HepG2 (cell line): ENCODE measurements around the gene TRIM66. TPM values are rescaled to one million over a fixed set of nuclear protein-coding genes. Genes with fewer than 3 reads are reported as not detected.

ENCODE experiments used
- AGO1 ChIP-seq: fragments of 200-400 bp; formaldehyde crosslinking; IDR thresholded peaks from 2 replicates; pipeline ENCODE4 v1.6.1; 2017; ENCODE audit warnings: mild to moderate bottlenecking, low read depth, low read length, moderate library complexity; ENCODE audit not compliant: poor library complexity, severe bottlenecking
- ATF7-NPFF ChIP-seq: sonication (generic); formaldehyde crosslinking; IDR thresholded peaks from 2 replicates; pipeline ENCODE4 v1.8.1; 2023; ENCODE audit warnings: mild to moderate bottlenecking, low read depth, missing genetic modification reagents, moderate library complexity
- FOSL1 ChIP-seq: sonication (generic); formaldehyde crosslinking; IDR thresholded peaks from 2 replicates; pipeline ENCODE4 v1.9.0; 2021; ENCODE audit warnings: missing genetic modification reagents, borderline replicate concordance
- HMG20A ChIP-seq: IDR thresholded peaks from 2 replicates; pipeline ENCODE4 v1.6.1; 2016; ENCODE audit warnings: borderline replicate concordance
- IRF1 ChIP-seq: sonication (generic); formaldehyde crosslinking; IDR thresholded peaks from 2 replicates; pipeline ENCODE4 v1.4.0; 2020; ENCODE audit warnings: low read depth, mild to moderate bottlenecking, missing genetic modification reagents
- JARID2 ChIP-seq: sonication (generic); formaldehyde crosslinking; IDR thresholded peaks from 2 replicates; pipeline ENCODE4 v1.8.1; 2023; ENCODE audit warnings: missing genetic modification reagents, inconsistent platforms; ENCODE audit not compliant: insufficient replicate concordance
- KDM2A ChIP-seq: sonication (generic); formaldehyde crosslinking; IDR thresholded peaks from 2 replicates; pipeline ENCODE4 v1.4.0; 2020; ENCODE audit warnings: low read depth, missing genetic modification reagents, borderline replicate concordance
- NFE2 ChIP-seq: sonication (generic); formaldehyde crosslinking; IDR thresholded peaks from 2 replicates; pipeline ENCODE4 v1.4.0; 2020; ENCODE audit warnings: missing genetic modification reagents
- NFE2L1 ChIP-seq: sonication (generic); formaldehyde crosslinking; IDR thresholded peaks from 2 replicates; pipeline ENCODE4 v1.4.0; 2020; ENCODE audit warnings: missing genetic modification reagents, mild to moderate bottlenecking, borderline replicate concordance
- NR0B2 ChIP-seq: sonication (generic); formaldehyde crosslinking; IDR thresholded peaks from 2 replicates; pipeline ENCODE4 v1.4.0; 2020; ENCODE audit warnings: mild to moderate bottlenecking, missing genetic modification reagents
- PCBP1 ChIP-seq: fragments of 200-400 bp; formaldehyde crosslinking; IDR thresholded peaks from 2 replicates; pipeline ENCODE4 v1.6.1; 2017; ENCODE audit warnings: mild to moderate bottlenecking, low read depth, low read length, borderline replicate concordance
- RFX1 ChIP-seq: fragments of 450-650 bp; IDR thresholded peaks from 2 replicates; pipeline ENCODE4 v1.6.1; 2017
- TCF12 ChIP-seq, 2 experiments: fragments of 450-650 bp in 1 of 2; sonication (generic) in 1 of 2; formaldehyde crosslinking in 1 of 2; IDR thresholded peaks; 2 replicates each; pipeline versions ENCODE4 v1.6.1 to v1.8.0; 2017 to 2022; ENCODE audit warnings: antibody characterized with exemption in 1 of 2, mild to moderate bottlenecking in 1 of 2, missing genetic modification reagents in 1 of 2, moderate library complexity in 1 of 2
- XRCC5 ChIP-seq: fragments of 200-400 bp; formaldehyde crosslinking; optimal IDR thresholded peaks from 2 replicates; pipeline ENCODE3; 2017; ENCODE audit warnings: mild to moderate bottlenecking, low read length
- ZFAT ChIP-seq: sonication (generic); formaldehyde crosslinking; conservative IDR thresholded peaks from 2 replicates; pipeline ENCODE4 v1.8.1; 2023; ENCODE audit warnings: missing genetic modification reagents, inconsistent platforms
- ZFP36 ChIP-seq: fragments of 150-350 bp; IDR thresholded peaks from 2 replicates; pipeline ENCODE4 v1.6.1; 2018; ENCODE audit warnings: borderline replicate concordance, low read length, low read depth; ENCODE audit not compliant: partially characterized antibody
- ZFP37 ChIP-seq: sonication (generic); formaldehyde crosslinking; IDR thresholded peaks from 2 replicates; pipeline ENCODE4 v1.4.0; 2020; ENCODE audit warnings: missing genetic modification reagents, borderline replicate concordance
- ZMYM2 ChIP-seq: sonication (generic); formaldehyde crosslinking; IDR thresholded peaks from 2 replicates; pipeline ENCODE4 v1.8.0; 2022; ENCODE audit warnings: mild to moderate bottlenecking, missing genetic modification reagents
- ZNF205 ChIP-seq: IDR thresholded peaks from 2 replicates; pipeline ENCODE4 v1.6.1; 2018; ENCODE audit warnings: missing biosample characterization, missing genetic modification reagents
- ZNF414 ChIP-seq: sonication (generic); formaldehyde crosslinking; IDR thresholded peaks from 2 replicates; pipeline ENCODE4 v1.5.0; 2020; ENCODE audit warnings: missing genetic modification reagents
- ZNF629 ChIP-seq: sonication (generic); formaldehyde crosslinking; conservative IDR thresholded peaks from 2 replicates; pipeline ENCODE4 v1.5.0; 2020; ENCODE audit warnings: missing genetic modification reagents
- ZNF652 ChIP-seq: IDR thresholded peaks from 2 replicates; pipeline ENCODE4 v1.6.1; 2016; ENCODE audit warnings: low read depth, borderline replicate concordance
- ZNF75D ChIP-seq: sonication (generic); formaldehyde crosslinking; IDR thresholded peaks from 2 replicates; pipeline ENCODE4 v1.8.1; 2023; ENCODE audit warnings: missing genetic modification reagents, mild to moderate bottlenecking, borderline replicate concordance
- ZSCAN30 ChIP-seq: sonication (generic); formaldehyde crosslinking; IDR thresholded peaks from 2 replicates; pipeline ENCODE4 v1.5.0; 2020; ENCODE audit warnings: mild to moderate bottlenecking, missing genetic modification reagents
- polyA plus RNA-seq, 8 experiments: library from polyadenylated mRNA; depleted of rRNA in 3 of 8; stranded (reverse) in 7 of 8; unstranded in 1 of 8; fragments of >200 nt; fragmentation: Illumina TruSeq in 4 of 8; extraction: Trizol in 4 of 8; gene quantifications; 2 replicates each; pipeline versions ENCODE4 v1.2.1 to v1.2.3, GENCODE V29; 2011 to 2016; ENCODE audit warnings: low read depth in 4 of 8, missing spikeins in 1 of 8, mixed read lengths in 1 of 8; ENCODE audit not compliant: insufficient read depth in 1 of 8
- total RNA-seq, 5 experiments: library from RNA; depleted of rRNA; stranded (reverse); fragments of >200 nt; fragmentation: Illumina TruSeq; extraction: Trizol; gene quantifications; 2 replicates each; pipeline ENCODE4 v1.2.3, GENCODE V29; 2016; ENCODE audit warnings: low read depth in 1 of 5
- TF ChIP-seq, protein P1 (sequence below): sonication (generic); formaldehyde crosslinking; IDR thresholded peaks from 2 replicates; pipeline ENCODE4 v1.5.0; 2020; ENCODE audit warnings: mild to moderate bottlenecking, missing genetic modification reagents, borderline replicate concordance

Gene TRIM66
- total and polyA plus RNA-seq, 2 of the 13 experiments (the other 11 are each of a cell fraction or from before 2014, with no cell fraction given) = 4.9 to 6.1 TPM

DNA sequence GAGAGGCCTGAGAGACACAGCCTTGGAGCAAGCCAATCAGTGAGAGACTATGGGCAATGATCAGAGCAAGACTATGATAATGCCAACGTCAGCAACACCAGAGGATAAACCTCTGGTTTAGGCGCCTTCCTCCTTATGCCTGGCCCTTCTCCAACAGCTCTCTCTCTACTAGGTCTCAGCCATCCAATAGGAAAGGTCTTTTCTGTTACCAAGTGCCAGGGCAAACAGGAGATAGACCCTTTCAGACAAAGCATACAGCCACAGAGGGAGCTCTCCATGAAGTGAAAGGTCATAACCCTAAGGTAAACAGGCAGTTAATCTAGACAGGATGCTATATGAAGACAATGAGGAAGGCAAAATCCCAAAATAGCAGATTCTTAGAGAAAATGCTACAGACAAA lies 98.0 kb downstream of the TRIM66 start (continued):
- no peak for TF ChIP-seq JARID2 (CRISPR knock-in tag)
- no peak for TF ChIP-seq ATF7-NPFF (CRISPR knock-in tag)
- no peak for TF ChIP-seq ZFP37 (CRISPR knock-in tag)
- TF ChIP-seq ZFP36 = no peak
- no peak for TF ChIP-seq ZFAT (CRISPR knock-in tag)
- no peak for TF ChIP-seq KDM2A
- no peak for TF ChIP-seq ZNF414 (CRISPR knock-in tag)
- TF ChIP-seq AGO1 = no peak
- TF ChIP-seq PCBP1 = no peak
- no peak for TF ChIP-seq HMG20A (CRISPR knock-in tag)
- no peak for TF ChIP-seq ZMYM2 (CRISPR knock-in tag)
- no peak for TF ChIP-seq ZNF652
- TF ChIP-seq ZSCAN30 = no peak
- TF ChIP-seq XRCC5 = no peak
- TF ChIP-seq ZNF629 (CRISPR knock-in tag) = no peak
- TF ChIP-seq FOSL1 (CRISPR knock-in tag) = no peak
- no peak for TF ChIP-seq ZNF75D (CRISPR knock-in tag)
- TF ChIP-seq NFE2 (CRISPR knock-in tag) = no peak
- no peak for TF ChIP-seq TCF12 (IDR thresholded peaks at IDR 0.05)
- no peak for TF ChIP-seq TCF12 (CRISPR knock-in tag; IDR thresholded peaks at IDR 0.05)
- TF ChIP-seq RFX1 = peak; percentile 9; the same call in 1 of the 2 replicates
- no peak for TF ChIP-seq IRF1 (CRISPR knock-in tag)
- TF ChIP-seq ZNF205 (CRISPR knock-in tag) = no peak
- TF ChIP-seq NFE2L1 (CRISPR knock-in tag) = no peak
- TF ChIP-seq NR0B2 (CRISPR knock-in tag) = no peak
- TF ChIP-seq, protein P1, sequence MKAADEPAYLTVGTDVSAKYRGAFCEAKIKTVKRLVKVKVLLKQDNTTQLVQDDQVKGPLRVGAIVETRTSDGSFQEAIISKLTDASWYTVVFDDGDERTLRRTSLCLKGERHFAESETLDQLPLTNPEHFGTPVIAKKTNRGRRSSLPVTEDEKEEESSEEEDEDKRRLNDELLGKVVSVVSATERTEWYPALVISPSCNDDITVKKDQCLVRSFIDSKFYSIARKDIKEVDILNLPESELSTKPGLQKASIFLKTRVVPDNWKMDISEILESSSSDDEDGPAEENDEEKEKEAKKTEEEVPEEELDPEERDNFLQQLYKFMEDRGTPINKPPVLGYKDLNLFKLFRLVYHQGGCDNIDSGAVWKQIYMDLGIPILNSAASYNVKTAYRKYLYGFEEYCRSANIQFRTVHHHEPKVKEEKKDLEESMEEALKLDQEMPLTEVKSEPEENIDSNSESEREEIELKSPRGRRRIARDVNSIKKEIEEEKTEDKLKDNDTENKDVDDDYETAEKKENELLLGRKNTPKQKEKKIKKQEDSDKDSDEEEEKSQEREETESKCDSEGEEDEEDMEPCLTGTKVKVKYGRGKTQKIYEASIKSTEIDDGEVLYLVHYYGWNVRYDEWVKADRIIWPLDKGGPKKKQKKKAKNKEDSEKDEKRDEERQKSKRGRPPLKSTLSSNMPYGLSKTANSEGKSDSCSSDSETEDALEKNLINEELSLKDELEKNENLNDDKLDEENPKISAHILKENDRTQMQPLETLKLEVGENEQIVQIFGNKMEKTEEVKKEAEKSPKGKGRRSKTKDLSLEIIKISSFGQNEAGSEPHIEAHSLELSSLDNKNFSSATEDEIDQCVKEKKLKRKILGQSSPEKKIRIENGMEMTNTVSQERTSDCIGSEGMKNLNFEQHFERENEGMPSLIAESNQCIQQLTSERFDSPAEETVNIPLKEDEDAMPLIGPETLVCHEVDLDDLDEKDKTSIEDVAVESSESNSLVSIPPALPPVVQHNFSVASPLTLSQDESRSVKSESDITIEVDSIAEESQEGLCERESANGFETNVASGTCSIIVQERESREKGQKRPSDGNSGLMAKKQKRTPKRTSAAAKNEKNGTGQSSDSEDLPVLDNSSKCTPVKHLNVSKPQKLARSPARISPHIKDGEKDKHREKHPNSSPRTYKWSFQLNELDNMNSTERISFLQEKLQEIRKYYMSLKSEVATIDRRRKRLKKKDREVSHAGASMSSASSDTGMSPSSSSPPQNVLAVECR = no peak
